Measurements from ENCODE around the gene PTTG1.

DNA sequence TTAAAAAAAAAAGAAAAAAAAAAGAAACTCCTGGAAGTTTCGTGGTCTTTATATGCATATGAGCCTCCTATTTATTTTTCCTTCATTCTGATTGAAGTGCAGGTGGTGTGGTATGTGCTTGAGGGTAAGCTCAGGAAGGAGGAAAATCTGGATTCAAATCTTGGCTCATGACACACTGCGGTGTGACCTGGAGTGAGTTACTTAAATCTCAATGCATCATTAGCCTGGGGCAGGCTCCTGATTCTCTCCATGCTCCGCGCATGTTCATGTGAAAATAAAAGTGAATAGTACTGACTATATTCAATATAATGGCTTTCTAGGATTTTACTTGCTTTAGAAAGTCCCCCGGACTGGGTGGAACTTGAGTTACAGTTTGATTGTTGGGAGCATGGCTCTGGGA lies 35.6 kb downstream of the PTTG1 start:
- TF ChIP-seq, protein P1, sequence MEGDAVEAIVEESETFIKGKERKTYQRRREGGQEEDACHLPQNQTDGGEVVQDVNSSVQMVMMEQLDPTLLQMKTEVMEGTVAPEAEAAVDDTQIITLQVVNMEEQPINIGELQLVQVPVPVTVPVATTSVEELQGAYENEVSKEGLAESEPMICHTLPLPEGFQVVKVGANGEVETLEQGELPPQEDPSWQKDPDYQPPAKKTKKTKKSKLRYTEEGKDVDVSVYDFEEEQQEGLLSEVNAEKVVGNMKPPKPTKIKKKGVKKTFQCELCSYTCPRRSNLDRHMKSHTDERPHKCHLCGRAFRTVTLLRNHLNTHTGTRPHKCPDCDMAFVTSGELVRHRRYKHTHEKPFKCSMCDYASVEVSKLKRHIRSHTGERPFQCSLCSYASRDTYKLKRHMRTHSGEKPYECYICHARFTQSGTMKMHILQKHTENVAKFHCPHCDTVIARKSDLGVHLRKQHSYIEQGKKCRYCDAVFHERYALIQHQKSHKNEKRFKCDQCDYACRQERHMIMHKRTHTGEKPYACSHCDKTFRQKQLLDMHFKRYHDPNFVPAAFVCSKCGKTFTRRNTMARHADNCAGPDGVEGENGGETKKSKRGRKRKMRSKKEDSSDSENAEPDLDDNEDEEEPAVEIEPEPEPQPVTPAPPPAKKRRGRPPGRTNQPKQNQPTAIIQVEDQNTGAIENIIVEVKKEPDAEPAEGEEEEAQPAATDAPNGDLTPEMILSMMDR (IDR thresholded peaks at IDR 0.05), result no peak
- TF ChIP-seq POLR2AphosphoS5 (IDR thresholded peaks at IDR 0.05) (no peak), EP300 (IDR thresholded peaks at IDR 0.05) (no peak)
